HG03060 (cell line): ENCODE measurements around the gene PDCD1LG2.
"Not testable (repeated sequence)": the region's sequence is repeated elsewhere in the genome, so short reads cannot be mapped to it uniquely, and the experiment has no call there.

ENCODE experiments used
- ATAC-seq: cut with Tn5 transposase; IDR thresholded peaks from one replicate; pipeline ENCODE4 v1.9.1; 2021; ENCODE audit warnings: low read depth, moderate number of reproducible peaks; ENCODE audit not compliant: unreplicated experiment

The PDCD1LG2 gene

DNA sequence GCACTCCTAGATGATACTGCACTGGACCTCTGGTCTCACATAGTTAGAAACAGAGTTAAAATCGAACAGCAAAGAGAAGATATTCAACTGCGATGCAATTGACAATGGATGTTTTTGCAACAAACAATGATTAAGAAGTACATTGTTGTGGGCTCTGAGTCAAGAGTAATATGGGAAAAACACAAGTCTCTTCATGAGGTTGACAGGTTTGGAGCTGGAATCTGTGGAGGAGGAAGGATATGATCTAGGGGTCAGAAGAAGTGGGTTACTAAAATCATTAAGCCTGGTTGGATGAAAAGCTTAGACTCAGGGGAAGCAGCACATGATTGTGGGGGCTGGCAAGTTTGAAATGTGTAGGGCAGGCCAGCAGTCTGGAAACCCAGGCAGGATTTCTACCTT is 53.1 kb downstream of the PDCD1LG2 start:
- ATAC-seq: no peak

DNA sequence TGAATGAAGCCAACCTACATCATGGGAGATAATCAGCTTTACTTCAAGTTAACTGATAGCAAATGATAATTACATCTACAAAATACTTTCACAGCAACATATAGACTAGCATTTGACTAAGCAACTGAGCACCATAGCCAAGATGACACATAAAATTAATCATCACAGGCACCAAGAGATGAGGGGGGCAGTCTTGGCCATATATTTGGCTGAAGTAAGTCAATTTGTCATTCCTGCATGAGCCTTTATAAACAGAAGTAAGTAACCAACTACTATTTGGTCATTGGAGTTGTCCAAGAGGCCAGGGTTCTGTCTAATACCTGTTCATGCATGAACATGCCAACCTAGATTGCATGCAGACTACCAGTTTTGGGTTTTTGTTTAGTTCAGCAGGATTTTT is 53.6 kb downstream of the PDCD1LG2 start:
- ATAC-seq: no peak

GRCh38 chr9:5566054-5566618 is 55.8 kb downstream of the PDCD1LG2 start:
- ATAC-seq: peak; percentile 50

GRCh38 chr9:5568868-5569267 is 58.5 kb downstream of the PDCD1LG2 start:
- ATAC-seq: no peak

DNA sequence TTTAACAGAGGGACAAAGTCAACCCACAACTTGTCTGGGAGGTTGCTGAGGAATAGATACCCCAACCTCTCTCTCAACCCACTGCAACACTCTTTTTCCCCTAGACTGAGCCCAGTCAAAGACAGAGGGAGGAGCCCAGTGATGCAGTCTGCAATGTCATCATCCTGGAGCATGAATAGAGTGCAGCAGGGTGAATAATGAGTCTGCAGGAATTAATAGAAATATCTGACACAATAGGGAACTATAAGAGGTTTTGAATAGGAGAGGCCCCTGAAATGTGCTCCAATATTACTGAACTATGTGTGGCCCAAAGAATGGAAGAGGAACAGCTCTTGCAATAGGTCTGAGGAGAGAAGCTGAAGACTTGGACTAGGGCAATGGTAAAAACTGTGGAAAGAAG is 59.1 kb downstream of the PDCD1LG2 start:
- ATAC-seq: no peak

DNA sequence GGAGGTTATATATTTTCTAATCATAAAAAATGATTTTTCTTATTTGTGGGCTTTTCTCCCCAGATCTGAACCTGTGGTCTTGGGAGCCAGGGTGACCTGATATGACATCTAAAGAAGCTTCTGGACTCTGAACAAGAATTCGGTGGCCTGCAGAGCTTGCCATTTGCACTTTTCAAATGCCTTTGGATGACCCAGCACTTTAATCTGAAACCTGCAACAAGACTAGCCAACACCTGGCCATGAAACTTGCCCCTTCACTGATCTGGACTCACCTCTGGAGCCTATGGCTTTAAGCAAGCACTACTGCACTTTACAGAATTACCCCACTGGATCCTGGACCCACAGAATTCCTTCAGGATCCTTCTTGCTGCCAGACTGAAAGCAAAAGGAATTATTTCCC is 59.6 kb downstream of the PDCD1LG2 start:
- ATAC-seq: no peak

DNA sequence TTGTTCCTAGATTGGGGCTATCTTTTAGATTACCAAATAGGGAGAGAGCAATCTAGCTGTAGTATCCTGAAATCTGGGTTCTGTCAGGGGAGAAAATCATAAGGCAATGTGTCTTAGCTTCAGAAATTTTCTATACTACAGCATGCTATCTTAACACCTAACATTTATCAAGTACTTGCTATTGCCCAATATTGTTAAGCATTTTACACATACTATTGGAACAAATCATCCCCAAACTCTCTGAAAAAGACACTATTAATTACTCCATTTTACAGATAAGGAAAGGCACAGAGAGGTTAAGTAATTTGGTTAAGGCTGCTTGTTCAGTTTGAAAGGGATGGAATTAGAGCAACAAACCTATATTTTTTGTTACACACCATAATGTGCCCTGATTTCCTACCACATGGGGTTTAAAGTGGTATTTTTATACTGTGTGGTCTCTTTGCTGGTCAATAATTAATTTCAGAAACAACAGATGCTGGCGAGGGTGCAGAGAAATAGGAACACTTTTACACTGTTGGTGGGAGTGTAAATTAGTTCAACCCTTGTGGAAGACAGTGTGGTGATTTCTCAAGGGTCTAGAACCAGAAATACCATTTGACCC is 61.4 kb downstream of the PDCD1LG2 start:
- ATAC-seq: no peak

DNA sequence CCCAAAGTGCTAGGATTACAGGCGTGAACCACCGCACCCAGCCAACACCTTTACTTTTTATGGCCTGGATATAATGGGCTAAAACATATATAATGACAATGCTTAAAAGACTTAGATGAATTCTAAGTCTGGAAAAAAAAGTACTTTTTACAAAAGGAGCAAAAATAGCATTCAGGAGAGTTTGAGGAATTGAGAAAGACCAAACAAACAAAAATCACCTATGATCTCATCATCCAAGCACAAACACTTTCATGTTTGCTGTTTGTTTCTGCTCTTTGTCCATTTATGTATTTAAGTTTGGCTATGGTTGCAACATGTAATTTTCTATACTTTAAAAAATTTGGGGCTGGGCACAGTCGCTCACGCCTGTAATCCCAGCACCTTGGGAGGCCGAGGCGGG is 63.8 kb downstream of the PDCD1LG2 start:
- ATAC-seq: no peak

GRCh38 chr9:5575000-5575399 is 64.7 kb downstream of the PDCD1LG2 start:
- no peak for ATAC-seq

DNA sequence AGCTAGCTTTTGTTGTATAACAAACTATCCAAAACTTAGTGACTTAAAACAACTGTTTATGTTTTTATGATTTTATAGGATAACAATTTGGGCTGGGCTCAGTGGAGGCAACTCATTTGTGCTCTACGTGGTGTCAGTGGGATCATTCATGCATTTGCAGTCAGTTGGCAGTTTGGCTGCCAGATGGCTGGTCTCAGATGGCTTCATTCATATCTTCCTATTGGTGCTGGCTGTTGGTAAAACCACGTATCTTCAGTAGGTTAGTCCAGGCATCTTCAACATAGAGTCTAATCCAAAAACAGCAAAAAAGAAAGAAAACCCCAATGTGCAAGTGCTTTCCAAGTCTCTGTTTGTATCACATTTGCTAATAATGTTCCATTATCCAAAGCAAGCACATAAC is 66.9 kb downstream of the PDCD1LG2 start:
- ATAC-seq: no peak

DNA sequence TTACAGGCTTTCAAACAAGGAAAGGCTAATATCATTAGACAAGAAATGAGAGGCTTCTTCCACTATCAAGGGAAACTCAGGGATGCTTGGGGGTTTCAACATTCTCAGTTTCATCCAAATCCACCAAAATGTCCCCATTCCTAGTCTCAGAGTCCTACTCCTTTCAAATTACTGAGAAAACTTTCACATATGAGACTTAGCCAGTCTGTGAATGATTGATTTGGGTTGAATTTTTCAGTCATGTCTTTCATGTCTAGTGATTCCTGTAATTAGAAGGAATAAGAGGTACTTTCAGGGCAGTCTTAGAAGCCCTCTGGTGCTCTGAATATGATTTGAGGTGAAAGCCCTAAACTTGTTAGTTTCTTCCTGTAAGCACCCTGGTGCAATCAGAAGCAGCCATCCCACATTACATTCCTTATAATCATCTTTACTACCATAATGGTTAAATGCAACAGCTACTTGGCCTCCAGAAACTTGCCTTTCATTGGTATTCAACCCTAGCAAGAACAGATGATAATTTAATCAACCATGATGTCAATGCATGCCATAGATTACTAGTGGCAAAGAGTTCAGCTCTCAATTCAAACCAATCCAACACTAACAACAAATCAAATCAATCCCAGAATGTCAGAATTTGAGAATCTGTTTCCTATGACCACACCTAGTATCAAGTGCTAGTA is 67.8 kb downstream of the PDCD1LG2 start:
- no peak for ATAC-seq

DNA sequence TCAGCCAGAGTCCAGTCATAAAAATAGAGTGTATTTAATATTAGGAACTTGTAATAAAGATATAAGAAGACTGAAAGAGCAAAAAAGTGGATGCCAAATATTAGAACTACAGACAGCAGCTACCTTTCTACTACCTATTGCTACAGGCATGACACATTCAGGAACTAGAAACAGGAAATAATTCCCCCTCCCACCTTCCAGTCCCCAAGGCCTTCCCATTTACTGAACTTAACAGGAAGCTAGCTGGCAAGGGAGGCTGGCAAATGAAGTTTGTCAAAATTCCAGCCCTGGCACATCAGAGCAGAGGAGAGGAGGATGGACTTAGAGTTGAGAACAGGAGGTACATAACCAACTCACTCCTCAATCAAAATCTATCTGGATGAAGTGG is 68.4 kb downstream of the PDCD1LG2 start:
- no peak for ATAC-seq

- ATAC-seq: no peak
Measured at GRCh38 chr9:5579881-5580280, 69.5 kb downstream of the PDCD1LG2 start.

DNA sequence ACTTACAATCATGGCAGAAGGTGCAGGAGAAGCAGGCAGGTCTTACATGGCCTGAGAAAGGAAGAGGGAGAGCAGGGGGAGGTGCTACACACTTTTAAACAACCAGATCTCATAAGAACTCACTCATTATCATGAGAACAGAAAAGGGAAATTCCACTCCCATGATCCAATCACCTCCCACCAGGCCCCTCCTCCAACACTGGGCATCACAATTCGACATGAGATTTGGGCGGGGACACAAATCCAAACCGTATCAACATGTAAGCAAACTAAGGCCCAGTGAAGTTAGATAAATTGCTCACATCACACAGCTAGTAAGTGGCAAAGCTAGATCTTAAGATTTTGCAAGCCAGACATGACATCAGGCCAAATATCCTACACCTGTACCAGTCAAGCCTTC is 70.3 kb downstream of the PDCD1LG2 start:
- ATAC-seq: no peak

- ATAC-seq: not testable (repeated sequence)
Measured at GRCh38 chr9:5581706-5582105, 71.4 kb downstream of the PDCD1LG2 start.

DNA sequence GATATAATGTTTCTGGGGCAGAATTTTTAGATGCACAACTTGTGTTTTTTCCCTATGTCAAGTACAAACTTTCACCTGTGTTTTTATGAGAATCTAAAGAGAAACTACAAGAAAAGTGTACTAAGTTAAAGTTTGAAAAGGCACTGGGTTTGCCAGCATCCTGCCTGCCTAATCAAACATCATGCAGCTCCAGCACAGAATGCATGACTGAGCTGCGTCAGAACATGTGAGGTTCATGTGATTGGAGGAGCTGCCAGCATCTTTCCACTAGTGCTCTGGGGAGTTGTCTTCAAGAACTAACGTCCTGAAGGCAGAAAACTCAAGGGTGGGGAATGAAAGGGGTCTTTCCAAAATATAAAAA is 72.5 kb downstream of the PDCD1LG2 start:
- peak; percentile 31 for ATAC-seq

GRCh38 chr9:5586391-5586802 is 76.1 kb downstream of the PDCD1LG2 start:
- ATAC-seq: no peak

DNA sequence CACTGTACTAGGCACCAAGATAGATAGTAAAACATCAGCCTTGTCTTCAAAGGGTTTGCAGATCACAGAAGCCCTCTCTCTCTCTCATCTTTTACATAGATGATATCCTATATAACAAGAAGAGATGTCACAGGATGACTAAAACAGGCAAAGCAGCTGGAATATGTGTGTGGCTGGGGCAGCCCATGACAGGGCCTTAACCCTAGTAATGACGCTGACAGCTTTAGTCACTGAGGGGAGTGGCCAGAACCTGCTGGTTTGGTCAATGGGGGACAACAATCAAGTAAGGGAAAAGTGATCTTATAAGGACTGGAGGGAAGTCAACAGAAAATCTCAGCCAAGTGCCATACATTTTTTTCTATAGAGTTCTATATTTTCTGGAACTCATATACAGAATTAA is 76.7 kb downstream of the PDCD1LG2 start:
- ATAC-seq: no peak

GRCh38 chr9:5592231-5592630 is 81.9 kb downstream of the PDCD1LG2 start:
- ATAC-seq: no peak

GRCh38 chr9:5592904-5593303 is 82.6 kb downstream of the PDCD1LG2 start:
- no peak for ATAC-seq

DNA sequence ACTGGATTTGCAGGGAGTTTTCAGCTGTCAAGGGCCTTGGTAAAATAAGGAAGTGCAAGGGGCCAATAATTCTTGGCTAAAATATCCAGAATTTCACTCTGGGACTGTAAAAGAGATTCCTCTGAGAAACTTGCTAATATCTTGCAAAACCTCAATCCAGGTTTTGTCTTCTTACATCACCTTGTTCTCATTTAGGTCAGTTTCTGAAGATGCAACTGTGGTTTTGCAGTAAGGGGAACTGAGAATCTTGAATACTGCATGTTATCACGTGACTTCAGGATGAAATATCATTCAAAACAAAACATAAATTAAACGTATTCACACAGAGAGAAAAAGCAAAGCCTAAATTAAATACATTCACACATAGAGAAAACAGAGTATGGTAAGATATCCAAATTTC is 83.6 kb downstream of the PDCD1LG2 start:
- ATAC-seq: peak; percentile 39

DNA sequence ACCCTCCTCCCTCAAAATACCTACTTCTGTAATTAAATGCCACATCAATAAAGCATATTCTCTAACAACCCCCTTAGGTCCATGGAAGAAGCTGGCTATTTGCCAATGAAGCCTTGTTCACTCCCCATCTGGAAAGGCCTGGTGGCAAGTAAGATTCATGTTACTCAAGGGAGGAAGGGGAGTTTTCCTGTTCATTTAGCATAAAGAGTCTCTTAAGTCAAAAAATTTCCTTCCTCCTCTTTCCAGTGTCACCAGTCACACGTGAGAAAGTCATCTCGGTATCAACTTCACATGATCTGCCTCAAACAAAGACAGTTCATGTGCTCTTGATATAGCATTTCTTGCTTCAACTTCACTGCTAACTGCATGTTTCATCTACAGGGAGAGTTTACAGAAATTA is 85.8 kb downstream of the PDCD1LG2 start:
- ATAC-seq: no peak
